Measurements from ENCODE around the gene KCNE1.

GRCh38 chr21:34519016-34519415 is 7.0 kb upstream of the KCNE1 start:
- TF ChIP-seq CTCF (IDR thresholded peaks at IDR 0.05): no peak
- TF ChIP-seq POLR2A (IDR thresholded peaks at IDR 0.05): no peak
- no peak for TF ChIP-seq EP300 (IDR thresholded peaks at IDR 0.05)

All from tibial nerve (tissue), 4 donors.